COLO829 (cell line): Measurements from ENCODE around the gene FSCN2.
"Not testable (repeated sequence)": the region's sequence is repeated elsewhere in the genome, so short reads cannot be mapped to it uniquely, and the experiment has no call there.

Source experiments
- DNase-seq: peaks from one replicate; pipeline ENCODE4 v3.0.0; 2012; ENCODE audit warnings: low spot score

The FSCN2 gene

DNA sequence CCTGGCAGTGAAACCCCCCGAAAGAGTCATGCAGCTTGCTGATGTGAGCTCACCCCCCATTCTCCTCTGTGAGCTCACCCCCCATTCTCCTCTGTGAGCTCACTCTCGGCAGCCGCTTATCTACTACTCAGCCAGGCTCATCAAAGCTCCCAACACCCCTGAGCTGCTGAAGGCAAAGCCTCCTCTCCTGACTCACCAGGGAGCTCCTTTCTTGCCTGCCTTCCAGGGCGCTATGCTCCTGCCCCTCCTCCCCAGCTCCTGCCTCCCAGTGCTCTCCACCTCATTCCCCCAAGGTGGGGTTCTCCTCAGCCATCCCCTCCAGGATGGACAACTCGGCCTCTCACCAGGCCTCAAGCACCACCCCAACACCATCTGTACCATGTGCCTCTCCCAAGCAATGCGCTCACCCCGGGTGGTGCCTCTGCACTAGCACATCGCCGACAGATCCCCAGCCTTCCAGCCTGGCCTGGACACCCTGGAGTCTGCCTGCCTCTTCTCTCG lies 51.7 kb downstream of the FSCN2 start:
- DNase-seq: no peak

DNA sequence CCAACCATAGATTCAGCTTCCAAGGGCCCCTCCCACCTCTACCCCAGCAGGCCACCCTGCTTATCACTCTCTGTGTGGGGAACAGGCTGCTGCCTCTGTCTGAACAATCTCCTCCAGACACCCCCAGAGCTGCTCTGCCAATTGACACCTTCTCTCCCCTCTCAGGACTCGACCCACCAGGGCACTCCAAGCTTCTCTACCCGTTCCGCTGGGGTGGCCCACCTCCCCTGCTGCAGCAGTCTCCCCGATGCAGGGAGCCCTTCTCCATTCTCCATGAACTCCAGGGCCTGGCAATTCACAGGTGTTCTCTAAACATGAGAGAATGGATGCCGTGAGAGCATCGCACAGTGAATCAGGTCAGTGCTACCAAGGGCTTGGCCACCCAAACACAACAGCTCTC lies 52.3 kb downstream of the FSCN2 start:
- no peak for DNase-seq

DNA sequence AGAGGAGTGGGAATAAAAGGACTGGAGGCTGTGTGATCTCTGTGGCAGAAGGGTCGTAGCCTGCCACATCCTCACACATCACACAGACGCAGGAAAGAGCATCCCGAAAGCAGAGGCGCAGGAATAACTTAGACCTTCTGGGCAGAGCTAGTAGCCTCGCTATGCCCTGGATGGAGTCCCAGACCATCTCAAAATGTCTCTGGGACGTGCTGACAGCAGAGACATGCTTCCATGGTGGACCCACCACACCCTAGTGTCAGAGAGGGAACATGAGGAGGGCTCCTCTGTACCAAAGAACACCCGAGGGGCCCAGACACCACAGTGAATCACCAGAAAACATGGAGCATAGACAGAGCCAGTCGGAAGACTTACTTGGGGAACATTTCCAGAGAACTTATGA lies 53.6 kb downstream of the FSCN2 start:
- DNase-seq: no peak

DNA sequence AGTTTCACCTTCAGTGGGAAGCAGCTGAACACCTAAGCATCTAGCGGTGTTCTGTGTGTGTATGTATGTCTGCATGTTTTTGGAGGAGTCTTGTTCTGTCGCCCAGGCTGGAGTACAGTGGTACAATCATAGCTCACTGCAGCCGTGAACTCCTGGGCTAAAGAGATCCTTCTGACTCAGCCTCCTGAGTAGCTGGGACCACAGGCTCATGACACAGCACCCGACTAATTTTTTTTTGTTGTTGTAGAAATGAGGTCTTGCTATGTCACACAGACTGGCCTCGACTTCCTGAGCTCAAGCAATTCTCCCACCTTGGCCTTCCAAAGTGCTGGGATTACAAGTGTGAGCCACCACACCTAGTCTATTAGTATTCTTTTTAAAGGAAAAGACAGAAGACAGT lies 54.2 kb downstream of the FSCN2 start:
- DNase-seq: no peak

DNA sequence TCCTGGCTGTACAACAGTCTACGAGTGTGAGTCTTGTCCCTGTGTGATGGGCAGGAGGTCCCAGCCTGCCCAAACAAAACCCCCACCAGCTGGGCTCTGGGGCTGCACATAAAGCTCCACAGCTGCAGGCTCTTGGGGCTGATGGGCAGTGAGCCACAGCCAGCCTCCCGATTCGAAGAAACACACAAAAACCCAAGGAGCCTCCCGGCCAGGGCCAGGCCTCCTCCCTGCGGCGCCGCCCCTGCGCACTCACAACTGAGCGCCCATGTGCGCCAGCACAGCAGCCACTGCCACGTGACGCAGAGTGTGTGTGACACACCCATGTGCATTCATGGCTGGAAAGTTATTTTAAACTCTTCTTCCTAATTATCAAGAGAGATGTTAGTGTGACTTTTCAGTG lies 54.6 kb downstream of the FSCN2 start:
- DNase-seq: no peak

- no peak for DNase-seq
Observed at GRCh38 chr17:81583589-81584342, 55.6 kb downstream of the FSCN2 start.

DNA sequence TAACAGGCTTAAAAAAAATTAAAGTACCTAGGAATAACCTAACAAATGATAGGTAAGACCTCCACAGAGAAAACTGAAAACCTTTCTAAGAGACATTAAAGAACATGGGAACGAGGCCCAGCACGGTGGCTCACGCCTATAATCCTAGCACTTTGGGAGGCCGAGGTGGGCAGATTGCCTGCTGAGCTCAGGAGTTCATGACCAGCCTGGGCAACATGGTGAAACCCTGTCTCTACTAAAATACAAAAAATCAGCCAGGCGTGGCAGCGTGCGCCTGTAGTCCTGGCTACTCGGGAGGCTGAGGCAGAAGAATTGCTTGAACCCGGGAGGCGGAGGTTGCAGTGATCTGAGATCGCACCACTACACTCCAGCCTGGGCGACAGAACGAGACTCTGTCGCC lies 56.6 kb downstream of the FSCN2 start:
- DNase-seq: not testable (repeated sequence)

DNA sequence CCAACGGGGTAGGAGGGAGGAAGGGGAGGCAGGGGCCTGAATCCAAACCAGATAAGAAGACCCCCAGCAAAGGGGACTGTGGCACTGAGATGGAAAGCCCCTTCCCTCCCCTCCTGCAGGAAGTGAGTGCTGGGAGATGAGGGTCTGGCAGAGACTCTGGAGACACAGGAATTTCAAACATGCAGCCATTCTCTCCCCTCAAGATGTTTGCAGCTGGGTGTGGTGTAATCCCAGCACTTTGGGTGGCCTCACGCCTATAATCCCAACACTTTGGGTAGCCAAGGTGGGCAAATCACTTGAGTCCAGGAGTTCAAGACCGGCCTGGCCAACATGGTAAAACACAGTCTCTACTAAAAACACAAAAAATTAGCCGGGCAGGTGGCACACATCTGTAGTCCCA lies 57.9 kb downstream of the FSCN2 start:
- no peak for DNase-seq
